ENCODE measurements around the gene CELF5. TPM values are rescaled to one million over a fixed set of nuclear protein-coding genes. Genes with fewer than 3 reads are reported as not detected.

CELF5 gene
- total and polyA plus RNA-seq, 10 of the 15 experiments (the other 5 are each of a cell fraction or from before 2014, with no cell fraction given), result 0.01 to 0.04 TPM; not detected in 8

- TF ChIP-seq NFXL1 (IDR thresholded peaks at IDR 0.05; ENCODE audit: borderline replicate concordance), result no peak
- TF ChIP-seq RAD21 (IDR thresholded peaks at IDR 0.05; ENCODE audit: insufficient read depth, low read depth, low read length), result 0 out of 2 replicates have a peak, but pooled peaks have one; percentile 9
- TF ChIP-seq MEF2B (IDR thresholded peaks at IDR 0.05; ENCODE audit: partially characterized antibody, poor library complexity, severe bottlenecking), result peak; percentile 39
- peak; percentile 83 for TF ChIP-seq TCF3 (IDR thresholded peaks at IDR 0.05; ENCODE audit: borderline replicate concordance, insufficient read depth, low read depth, low read length)
- TF ChIP-seq, protein P1, sequence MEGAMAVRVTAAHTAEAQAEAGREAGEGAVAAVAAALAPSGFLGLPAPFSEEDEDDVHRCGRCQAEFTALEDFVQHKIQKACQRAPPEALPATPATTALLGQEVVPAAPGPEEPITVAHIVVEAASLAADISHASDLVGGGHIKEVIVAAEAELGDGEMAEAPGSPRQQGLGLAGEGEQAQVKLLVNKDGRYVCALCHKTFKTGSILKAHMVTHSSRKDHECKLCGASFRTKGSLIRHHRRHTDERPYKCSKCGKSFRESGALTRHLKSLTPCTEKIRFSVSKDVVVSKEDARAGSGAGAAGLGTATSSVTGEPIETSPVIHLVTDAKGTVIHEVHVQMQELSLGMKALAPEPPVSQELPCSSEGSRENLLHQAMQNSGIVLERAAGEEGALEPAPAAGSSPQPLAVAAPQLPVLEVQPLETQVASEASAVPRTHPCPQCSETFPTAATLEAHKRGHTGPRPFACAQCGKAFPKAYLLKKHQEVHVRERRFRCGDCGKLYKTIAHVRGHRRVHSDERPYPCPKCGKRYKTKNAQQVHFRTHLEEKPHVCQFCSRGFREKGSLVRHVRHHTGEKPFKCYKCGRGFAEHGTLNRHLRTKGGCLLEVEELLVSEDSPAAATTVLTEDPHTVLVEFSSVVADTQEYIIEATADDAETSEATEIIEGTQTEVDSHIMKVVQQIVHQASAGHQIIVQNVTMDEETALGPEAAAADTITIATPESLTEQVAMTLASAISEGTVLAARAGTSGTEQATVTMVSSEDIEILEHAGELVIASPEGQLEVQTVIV (IDR thresholded peaks at IDR 0.05; ENCODE audit: borderline replicate concordance, partially characterized antibody), result no peak
- TF ChIP-seq ZBED1 (IDR thresholded peaks at IDR 0.05; ENCODE audit: borderline replicate concordance), result no peak
- TF ChIP-seq ZZZ3 (IDR thresholded peaks at IDR 0.05; ENCODE audit: control insufficient read depth, insufficient read length, low read depth), result no peak
- TF ChIP-seq NBN (IDR thresholded peaks at IDR 0.05), result no peak
- no peak for TF ChIP-seq CHD4 (IDR thresholded peaks at IDR 0.05)
- TF ChIP-seq EZH2 (IDR thresholded peaks at IDR 0.05; ENCODE audit: borderline replicate concordance, control insufficient read depth, low read depth, low read length), result no peak
- TF ChIP-seq BCLAF1 (IDR thresholded peaks at IDR 0.05), result no peak
- no peak for TF ChIP-seq KDM1A (IDR thresholded peaks at IDR 0.05; ENCODE audit: borderline replicate concordance)
- TF ChIP-seq CREM (IDR thresholded peaks at IDR 0.05; ENCODE audit: low read depth), result no peak
- TF ChIP-seq NR2C2 (IDR thresholded peaks at IDR 0.05; ENCODE audit: borderline replicate concordance, control insufficient read depth, insufficient read length, low read depth), result no peak
- peak; percentile 81 for TF ChIP-seq PKNOX1 (IDR thresholded peaks at IDR 0.05)
- no peak for TF ChIP-seq SMAD1 (IDR thresholded peaks at IDR 0.05; ENCODE audit: low read depth, partially characterized antibody)
- no peak for TF ChIP-seq ZNF384 (IDR thresholded peaks at IDR 0.05; ENCODE audit: borderline replicate concordance, low read depth, low read length)
- no peak for TF ChIP-seq TCF12 (IDR thresholded peaks at IDR 0.05; ENCODE audit: low read depth, low read length)
- TF ChIP-seq, protein P2, sequence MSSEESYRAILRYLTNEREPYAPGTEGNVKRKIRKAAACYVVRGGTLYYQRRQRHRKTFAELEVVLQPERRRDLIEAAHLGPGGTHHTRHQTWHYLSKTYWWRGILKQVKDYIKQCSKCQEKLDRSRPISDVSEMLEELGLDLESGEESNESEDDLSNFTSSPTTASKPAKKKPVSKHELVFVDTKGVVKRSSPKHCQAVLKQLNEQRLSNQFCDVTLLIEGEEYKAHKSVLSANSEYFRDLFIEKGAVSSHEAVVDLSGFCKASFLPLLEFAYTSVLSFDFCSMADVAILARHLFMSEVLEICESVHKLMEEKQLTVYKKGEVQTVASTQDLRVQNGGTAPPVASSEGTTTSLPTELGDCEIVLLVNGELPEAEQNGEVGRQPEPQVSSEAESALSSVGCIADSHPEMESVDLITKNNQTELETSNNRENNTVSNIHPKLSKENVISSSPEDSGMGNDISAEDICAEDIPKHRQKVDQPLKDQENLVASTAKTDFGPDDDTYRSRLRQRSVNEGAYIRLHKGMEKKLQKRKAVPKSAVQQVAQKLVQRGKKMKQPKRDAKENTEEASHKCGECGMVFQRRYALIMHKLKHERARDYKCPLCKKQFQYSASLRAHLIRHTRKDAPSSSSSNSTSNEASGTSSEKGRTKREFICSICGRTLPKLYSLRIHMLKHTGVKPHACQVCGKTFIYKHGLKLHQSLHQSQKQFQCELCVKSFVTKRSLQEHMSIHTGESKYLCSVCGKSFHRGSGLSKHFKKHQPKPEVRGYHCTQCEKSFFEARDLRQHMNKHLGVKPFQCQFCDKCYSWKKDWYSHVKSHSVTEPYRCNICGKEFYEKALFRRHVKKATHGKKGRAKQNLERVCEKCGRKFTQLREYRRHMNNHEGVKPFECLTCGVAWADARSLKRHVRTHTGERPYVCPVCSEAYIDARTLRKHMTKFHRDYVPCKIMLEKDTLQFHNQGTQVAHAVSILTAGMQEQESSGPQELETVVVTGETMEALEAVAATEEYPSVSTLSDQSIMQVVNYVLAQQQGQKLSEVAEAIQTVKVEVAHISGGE (CRISPR knock-in tag; IDR thresholded peaks at IDR 0.05), result no peak
These were observed 46.0 kb upstream of the CELF5 start, which contains the start of gene S1PR4 (continued) for GRCh38 chr19:3178377-3178972.
